Measurements from ENCODE around the gene USP32.

The USP32 gene

GRCh38 chr17:60148373-60148772 is 243.6 kb downstream of the USP32 start:
- Histone ChIP-seq H3K36me3 (ENCODE audit: low read length) (no peaks in the 10 kb centered on the region), H3K79me2 (ENCODE audit: insufficient read depth, low read length) (no peaks in the 10 kb centered on the region), H3K9ac (ENCODE audit: low read length) (no peak overlapping the region), H2AFZ (ENCODE audit: low read depth, low read length, severe bottlenecking) (no peak overlapping the region), H4K20me1 (ENCODE audit: low read depth, low read length) (no peaks in the 10 kb centered on the region), H3K27ac (ENCODE audit: low read depth, low read length) (no peak overlapping the region), H3K9me3 (ENCODE audit: insufficient read depth, low read length) (no peaks in the 10 kb centered on the region), H3K9me2 (replicated peaks; ENCODE audit: insufficient read depth, low read length) (no peaks in the 10 kb centered on the region), H3K4me3 (ENCODE audit: insufficient read depth, low read length, poor library complexity, severe bottlenecking) (no peak overlapping the region), H3K4me2 (ENCODE audit: low read depth, low read length, poor library complexity, severe bottlenecking) (no peak overlapping the region), H3F3A (ENCODE audit: insufficient read depth) (no peaks in the 10 kb centered on the region), H3K27me3 (ENCODE audit: low read length) (no peaks in the 10 kb centered on the region)
- TF ChIP-seq EZH2phosphoT487 (conservative IDR thresholded peaks at IDR 0.05; ENCODE audit: low read length) (no peak), CTCF (IDR thresholded peaks at IDR 0.05; ENCODE audit: insufficient read depth, low read length, poor library complexity, severe bottlenecking) (no peak)

GRCh38 chr17:60147553-60148223 is 244.2 kb downstream of the USP32 start:
- Histone ChIP-seq H3K27me3 (ENCODE audit: low read length) (no peaks in the 10 kb centered on the region), H3K4me2 (ENCODE audit: low read depth, low read length, poor library complexity, severe bottlenecking) (no peak overlapping the region), H3K9ac (ENCODE audit: low read length) (no peak overlapping the region), H3K4me3 (ENCODE audit: insufficient read depth, low read length, poor library complexity, severe bottlenecking) (no peak overlapping the region), H4K20me1 (ENCODE audit: low read depth, low read length) (no peaks in the 10 kb centered on the region), H2AFZ (ENCODE audit: low read depth, low read length, severe bottlenecking) (no peak overlapping the region), H3K79me2 (ENCODE audit: insufficient read depth, low read length) (no peaks in the 10 kb centered on the region), H3F3A (ENCODE audit: insufficient read depth) (no peaks in the 10 kb centered on the region), H3K9me3 (ENCODE audit: insufficient read depth, low read length) (no peaks in the 10 kb centered on the region), H3K9me2 (replicated peaks; ENCODE audit: insufficient read depth, low read length) (no peaks in the 10 kb centered on the region), H3K27ac (ENCODE audit: low read depth, low read length) (no peak overlapping the region), H3K36me3 (ENCODE audit: low read length) (no peaks in the 10 kb centered on the region)
- no peak for TF ChIP-seq CTCF (IDR thresholded peaks at IDR 0.05; ENCODE audit: insufficient read depth, low read length, poor library complexity, severe bottlenecking)
- TF ChIP-seq EZH2phosphoT487 (conservative IDR thresholded peaks at IDR 0.05; ENCODE audit: low read length), result no peak

- H4K20me1 ChIP-seq (ENCODE audit: low read depth, low read length), result no peaks in the 10 kb centered on the region
- no peaks in the 10 kb centered on the region for H3K79me2 ChIP-seq (ENCODE audit: insufficient read depth, low read length)
- no peak overlapping the region for H3K4me3 ChIP-seq (ENCODE audit: insufficient read depth, low read length, poor library complexity, severe bottlenecking)
- H3K36me3 ChIP-seq (ENCODE audit: low read length), result no peaks in the 10 kb centered on the region
- no peak overlapping the region for H3K4me2 ChIP-seq (ENCODE audit: low read depth, low read length, poor library complexity, severe bottlenecking)
- H3K9me3 ChIP-seq (ENCODE audit: insufficient read depth, low read length), result no peaks in the 10 kb centered on the region
- no peak overlapping the region for H3K9ac ChIP-seq (ENCODE audit: low read length)
- H2AFZ ChIP-seq (ENCODE audit: low read depth, low read length, severe bottlenecking), result no peak overlapping the region
- H3F3A ChIP-seq (ENCODE audit: insufficient read depth), result no peaks in the 10 kb centered on the region
- TF ChIP-seq EZH2phosphoT487 (conservative IDR thresholded peaks at IDR 0.05; ENCODE audit: low read length), result no peak
- no peak for TF ChIP-seq CTCF (IDR thresholded peaks at IDR 0.05; ENCODE audit: insufficient read depth, low read length, poor library complexity, severe bottlenecking)
- H3K9me2 ChIP-seq (replicated peaks; ENCODE audit: insufficient read depth, low read length), result no peaks in the 10 kb centered on the region
- no peak overlapping the region for H3K27ac ChIP-seq (ENCODE audit: low read depth, low read length)
- no peaks in the 10 kb centered on the region for H3K27me3 ChIP-seq (ENCODE audit: low read length)
Observed at GRCh38 chr17:60146206-60146605, 245.7 kb downstream of the USP32 start.

All from SU-DHL-6 (cell line).